Measurements from ENCODE around the gene C18orf32. TPM values are rescaled to one million over a fixed set of nuclear protein-coding genes. Genes with fewer than 3 reads are reported as not detected.
"Not testable (repeated sequence)": the region's sequence is repeated elsewhere in the genome, so short reads cannot be mapped to it uniquely, and the experiment has no call there.

C18orf32 gene
- total RNA-seq, 6 donors from 2014 or later: 17.8 to 68.8 (median 56.5) TPM

DNA sequence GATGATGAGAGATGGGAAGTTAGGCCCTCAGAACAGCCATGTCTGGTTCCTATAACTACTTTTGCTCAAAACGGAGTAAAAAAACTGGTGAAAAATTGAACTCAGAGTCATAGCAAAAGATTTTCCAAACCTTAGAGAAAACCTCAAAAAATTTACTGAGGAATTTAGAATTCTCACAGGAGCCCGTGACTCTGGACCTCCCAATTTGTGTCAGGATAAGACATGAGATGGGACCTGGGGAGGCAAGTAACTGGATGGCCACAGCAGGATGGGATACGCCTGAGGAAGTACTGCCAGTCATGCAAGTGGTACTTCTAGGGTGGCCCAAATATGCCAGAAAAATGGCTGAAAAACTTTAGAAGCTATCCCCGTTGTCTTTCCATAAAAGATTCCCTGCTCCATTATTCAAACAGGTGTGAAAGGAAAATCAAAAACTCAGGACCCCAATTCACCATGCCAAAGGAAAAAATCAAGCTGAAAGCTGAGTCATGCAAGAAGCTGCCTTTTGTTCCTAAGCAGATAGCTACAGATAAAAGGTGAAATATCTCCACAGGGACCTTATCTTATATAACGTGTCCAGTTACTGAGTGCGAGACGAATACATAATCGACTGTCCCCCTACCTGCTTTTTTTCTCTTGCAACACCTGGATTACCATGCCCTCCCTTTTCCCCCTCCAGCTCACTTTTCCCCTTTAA is 40.7 kb upstream of the C18orf32 start:
- no peak overlapping the region for H3K27ac ChIP-seq

DNA sequence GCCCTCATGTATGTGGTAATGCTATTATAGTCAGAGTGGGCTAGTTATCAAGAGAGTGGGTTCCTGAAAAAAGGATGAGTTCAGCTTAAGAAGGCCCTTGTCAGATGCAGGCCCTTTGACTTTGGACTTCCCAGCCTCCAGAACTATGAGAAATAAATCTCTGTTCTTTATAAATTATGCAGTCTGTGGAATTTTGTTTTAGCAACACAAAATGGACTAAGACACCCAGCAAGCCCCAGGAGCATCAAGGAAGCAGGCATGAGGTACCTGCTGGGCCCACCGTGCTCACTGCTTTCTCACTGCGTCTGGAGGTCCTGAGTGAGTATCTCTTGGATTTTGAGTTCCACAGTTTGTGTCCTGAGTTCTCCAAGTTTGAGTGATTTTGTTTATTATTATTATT is 38.9 kb upstream of the C18orf32 start:
- ATAC-seq (ENCODE audit: low FRiP score in 2 of 2): no peak
- WGBS, 2 donors: 95 to 100% methylated on average over 2 of the region's 2 CpGs
- Histone ChIP-seq H3K36me3 (no peaks in the 10 kb centered on the region), H3K27ac (no peak overlapping the region), H3K9me3 (no peaks in the 10 kb centered on the region), H3K4me3 (no peak overlapping the region), H3K27me3 (no peaks in the 10 kb centered on the region), H3K4me1 (no peaks in the 10 kb centered on the region)
- TF ChIP-seq, protein P1, sequence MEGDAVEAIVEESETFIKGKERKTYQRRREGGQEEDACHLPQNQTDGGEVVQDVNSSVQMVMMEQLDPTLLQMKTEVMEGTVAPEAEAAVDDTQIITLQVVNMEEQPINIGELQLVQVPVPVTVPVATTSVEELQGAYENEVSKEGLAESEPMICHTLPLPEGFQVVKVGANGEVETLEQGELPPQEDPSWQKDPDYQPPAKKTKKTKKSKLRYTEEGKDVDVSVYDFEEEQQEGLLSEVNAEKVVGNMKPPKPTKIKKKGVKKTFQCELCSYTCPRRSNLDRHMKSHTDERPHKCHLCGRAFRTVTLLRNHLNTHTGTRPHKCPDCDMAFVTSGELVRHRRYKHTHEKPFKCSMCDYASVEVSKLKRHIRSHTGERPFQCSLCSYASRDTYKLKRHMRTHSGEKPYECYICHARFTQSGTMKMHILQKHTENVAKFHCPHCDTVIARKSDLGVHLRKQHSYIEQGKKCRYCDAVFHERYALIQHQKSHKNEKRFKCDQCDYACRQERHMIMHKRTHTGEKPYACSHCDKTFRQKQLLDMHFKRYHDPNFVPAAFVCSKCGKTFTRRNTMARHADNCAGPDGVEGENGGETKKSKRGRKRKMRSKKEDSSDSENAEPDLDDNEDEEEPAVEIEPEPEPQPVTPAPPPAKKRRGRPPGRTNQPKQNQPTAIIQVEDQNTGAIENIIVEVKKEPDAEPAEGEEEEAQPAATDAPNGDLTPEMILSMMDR (IDR thresholded peaks at IDR 0.05): no peak
- TF ChIP-seq POLR2AphosphoS5 (IDR thresholded peaks at IDR 0.05) (no peak), POLR2A (IDR thresholded peaks at IDR 0.05) (no peak), EP300 (IDR thresholded peaks at IDR 0.05) (no peak)
- no peak for DNase-seq

More for the DNA sequence above, 40.7 kb upstream of the C18orf32 start:
- Histone ChIP-seq H3K4me1 (no peaks in the 10 kb centered on the region), H3K36me3 (no peaks in the 10 kb centered on the region), H3K4me3 (no peak overlapping the region), H3K27me3 (no peaks in the 10 kb centered on the region), H3K9me3 (no peaks in the 10 kb centered on the region)
- DNase-seq (no peak), ATAC-seq (ENCODE audit: low FRiP score in 2 of 2) (no peak)
- no peak for TF ChIP-seq POLR2AphosphoS5 (IDR thresholded peaks at IDR 0.05)
- no peak for TF ChIP-seq POLR2A (IDR thresholded peaks at IDR 0.05)
- no peak for TF ChIP-seq EP300 (IDR thresholded peaks at IDR 0.05)
- TF ChIP-seq, protein P1 (IDR thresholded peaks at IDR 0.05): no peak
- 60 to 61% methylated on average over 8 of the region's 8 CpGs for WGBS, 2 donors

DNA sequence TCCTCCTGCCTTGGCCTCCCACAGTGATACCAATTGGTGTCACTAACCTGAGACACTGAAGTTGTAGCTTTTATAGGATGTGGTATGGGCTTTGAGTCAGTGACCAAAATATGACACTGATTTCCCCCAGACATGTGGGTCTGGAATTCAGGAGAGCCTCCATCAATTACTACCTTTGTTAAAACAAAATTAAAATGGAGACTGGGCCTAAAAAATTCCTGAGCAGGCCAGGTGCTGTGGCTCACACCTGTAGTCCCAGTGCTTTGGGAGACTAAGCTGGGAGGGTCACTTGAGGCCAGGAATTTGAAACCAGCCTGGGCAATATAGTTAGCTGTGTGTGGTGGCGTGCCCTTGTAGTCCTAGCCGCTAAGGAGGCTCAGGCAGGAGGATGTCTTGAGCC is 37.9 kb upstream of the C18orf32 start:
- TF ChIP-seq, protein P1 (IDR thresholded peaks at IDR 0.05): no peak
- no peak for TF ChIP-seq POLR2A (IDR thresholded peaks at IDR 0.05)
- TF ChIP-seq EP300 (IDR thresholded peaks at IDR 0.05): no peak
- TF ChIP-seq POLR2AphosphoS5 (IDR thresholded peaks at IDR 0.05): no peak
- no peaks in the 10 kb centered on the region for H3K36me3 ChIP-seq
- ATAC-seq (ENCODE audit: low FRiP score in 2 of 2) (no peak), DNase-seq (no peak)
- H3K27ac ChIP-seq: no peak overlapping the region
- no peaks in the 10 kb centered on the region for H3K4me1 ChIP-seq
- 93 to 100% methylated on average over 2 of the region's 2 CpGs for WGBS, 2 donors
- no peaks in the 10 kb centered on the region for H3K9me3 ChIP-seq
- H3K4me3 ChIP-seq: no peak overlapping the region
- H3K27me3 ChIP-seq: no peaks in the 10 kb centered on the region

DNA sequence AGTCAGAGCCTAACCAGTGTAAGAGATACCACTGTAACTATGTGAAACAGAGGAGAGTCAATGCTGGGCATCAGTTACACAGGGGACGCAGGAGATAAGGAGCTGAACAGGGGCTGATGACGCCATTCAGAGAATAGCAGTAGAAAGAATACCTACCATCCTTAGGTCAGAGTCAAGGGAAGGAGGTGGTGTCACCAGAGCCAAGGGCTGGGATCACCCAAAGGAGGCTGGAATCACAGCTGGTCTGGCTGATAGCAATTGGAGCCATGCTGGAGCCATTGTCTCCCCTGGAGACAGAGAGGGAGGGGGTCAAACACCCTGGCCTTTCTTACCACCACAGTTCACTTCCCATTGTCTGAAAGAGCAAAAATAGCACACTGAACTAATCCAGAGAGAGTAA is 37.3 kb upstream of the C18orf32 start:
- Histone ChIP-seq H3K27ac (no peak overlapping the region), H3K4me1 (no peaks in the 10 kb centered on the region), H3K4me3 (no peak overlapping the region), H3K9me3 (no peaks in the 10 kb centered on the region), H3K27me3 (no peaks in the 10 kb centered on the region), H3K36me3 (no peaks in the 10 kb centered on the region)
- DNase-seq (no peak), ATAC-seq (ENCODE audit: low FRiP score in 2 of 2) (peak in 1 of 2 donors; percentile 43)
- 87 to 95% methylated on average over 2 of the region's 2 CpGs for WGBS, 2 donors
- TF ChIP-seq POLR2AphosphoS5 (IDR thresholded peaks at IDR 0.05) (no peak), POLR2A (IDR thresholded peaks at IDR 0.05) (no peak), EP300 (IDR thresholded peaks at IDR 0.05) (no peak)
- TF ChIP-seq, protein P1 (IDR thresholded peaks at IDR 0.05): no peak

DNA sequence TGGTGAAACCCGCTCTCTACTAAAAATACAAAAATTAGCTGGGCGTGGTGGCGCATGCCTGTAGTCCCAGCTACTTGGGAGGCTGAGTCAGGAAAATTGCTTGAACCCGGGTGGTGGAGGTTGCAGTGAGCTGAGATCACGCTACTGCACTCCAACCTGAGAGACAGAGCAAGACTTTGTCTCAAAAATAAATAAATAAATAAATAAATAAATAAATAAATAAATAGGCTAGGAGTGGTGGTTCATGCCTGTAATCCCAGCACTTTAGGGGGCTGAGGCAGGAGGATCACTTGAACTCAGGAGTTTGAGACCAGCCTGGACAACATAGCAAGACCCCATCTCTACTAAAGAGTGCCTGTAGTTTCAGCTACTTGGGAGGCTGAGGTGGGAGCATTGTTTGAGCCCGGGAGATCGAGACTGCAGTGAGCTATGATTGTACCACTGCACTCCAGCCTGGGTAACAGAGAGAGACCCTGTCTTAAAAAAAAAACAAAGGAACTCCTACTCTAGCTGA is 36.6 kb upstream of the C18orf32 start:
- ATAC-seq (ENCODE audit: low FRiP score in 2 of 2); H3K4me3 ChIP-seq; H3K27ac ChIP-seq; H3K27me3 ChIP-seq; DNase-seq; H3K9me3 ChIP-seq; H3K36me3 ChIP-seq; H3K4me1 ChIP-seq: not testable (repeated sequence)
- WGBS, 2 donors: 94 to 95% methylated on average over 7 of the region's 7 CpGs

Measured in upper lobe of left lung (tissue), 6 donors.